ENCODE results near the gene CACNA1I. TPM values are rescaled to one million over a fixed set of nuclear protein-coding genes. Genes with fewer than 3 reads are reported as not detected.
A peak's percentile ranks its signal among the peaks of the same experiment; 100 is the strongest.

CACNA1I gene
- polyA plus RNA-seq, 3 donors: 0.01 to 0.31 (median 0.04) TPM

DNA sequence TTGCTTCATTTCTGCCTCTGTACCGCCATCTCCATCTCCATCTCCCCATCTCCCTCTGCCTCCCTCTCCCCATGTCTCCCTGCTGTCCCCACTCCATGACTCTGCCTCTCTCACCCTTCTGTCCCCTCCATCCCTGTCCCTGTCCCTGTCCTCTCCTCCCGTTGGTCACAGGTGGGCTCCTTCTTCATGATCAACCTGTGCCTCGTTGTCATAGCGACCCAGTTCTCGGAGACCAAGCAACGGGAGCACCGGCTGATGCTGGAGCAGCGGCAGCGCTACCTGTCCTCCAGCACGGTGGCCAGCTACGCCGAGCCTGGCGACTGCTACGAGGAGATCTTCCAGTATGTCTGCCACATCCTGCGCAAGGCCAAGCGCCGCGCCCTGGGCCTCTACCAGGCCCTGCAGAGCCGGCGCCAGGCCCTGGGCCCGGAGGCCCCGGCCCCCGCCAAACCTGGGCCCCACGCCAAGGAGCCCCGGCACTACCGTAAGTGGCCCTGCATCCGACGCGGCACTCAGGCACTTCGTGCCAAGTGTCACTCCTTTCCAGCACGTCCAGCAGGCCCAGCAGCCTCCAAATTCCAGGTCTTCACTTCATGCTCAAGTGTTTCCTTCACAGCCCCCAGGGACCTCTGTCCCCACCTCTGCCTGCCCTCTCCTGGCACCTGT is 76.0 kb downstream of the CACNA1I start:
- no peak for DNase-seq (ENCODE audit: low read depth in 3 of 3, low spot score in 2 of 3)

DNA sequence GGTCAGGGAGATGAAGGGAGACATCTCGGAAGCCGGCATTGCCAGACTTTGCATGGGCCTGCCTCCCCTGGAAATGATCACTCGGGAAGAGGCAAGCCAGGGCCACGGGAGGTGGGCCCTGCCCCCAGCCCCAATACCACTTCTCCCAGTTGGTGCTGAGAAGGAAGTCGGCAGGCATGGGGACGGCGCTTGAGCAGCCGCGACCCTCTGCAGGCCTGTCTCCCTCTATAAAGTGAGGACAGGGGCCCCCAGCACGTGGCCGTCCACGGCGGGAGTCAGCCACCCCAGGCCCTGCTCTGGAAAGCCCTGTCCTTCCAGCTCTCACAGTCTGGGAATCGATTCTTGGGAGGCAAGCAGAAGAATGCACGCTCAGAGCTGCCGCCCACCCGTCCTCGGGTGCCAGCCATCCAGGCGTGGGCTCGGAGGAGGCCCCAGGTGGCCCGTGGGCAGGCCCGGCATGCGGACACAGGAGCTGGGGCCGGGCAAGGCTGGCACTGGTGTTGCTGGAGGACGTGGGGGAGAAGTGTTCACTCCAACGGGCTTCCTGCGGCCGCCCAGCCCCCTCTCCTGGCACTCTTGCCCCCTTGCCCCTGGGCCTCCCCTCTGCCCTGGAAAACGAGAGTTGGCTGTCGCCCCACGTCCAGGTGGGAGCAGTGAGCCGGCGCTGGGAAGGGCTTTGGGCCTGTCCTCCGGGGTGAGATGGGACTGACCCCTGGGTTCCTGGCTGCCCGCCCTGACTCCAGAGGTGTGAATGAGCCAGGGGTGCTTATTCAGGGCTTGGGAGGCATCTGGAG is 77.5 kb downstream of the CACNA1I start:
- no peak for DNase-seq (ENCODE audit: low read depth in 3 of 3, low spot score in 2 of 3)

- DNase-seq (ENCODE audit: low read depth in 3 of 3, low spot score in 2 of 3): no peak
Measured at GRCh38 chr22:39648630-39648950, 78.0 kb downstream of the CACNA1I start.

DNA sequence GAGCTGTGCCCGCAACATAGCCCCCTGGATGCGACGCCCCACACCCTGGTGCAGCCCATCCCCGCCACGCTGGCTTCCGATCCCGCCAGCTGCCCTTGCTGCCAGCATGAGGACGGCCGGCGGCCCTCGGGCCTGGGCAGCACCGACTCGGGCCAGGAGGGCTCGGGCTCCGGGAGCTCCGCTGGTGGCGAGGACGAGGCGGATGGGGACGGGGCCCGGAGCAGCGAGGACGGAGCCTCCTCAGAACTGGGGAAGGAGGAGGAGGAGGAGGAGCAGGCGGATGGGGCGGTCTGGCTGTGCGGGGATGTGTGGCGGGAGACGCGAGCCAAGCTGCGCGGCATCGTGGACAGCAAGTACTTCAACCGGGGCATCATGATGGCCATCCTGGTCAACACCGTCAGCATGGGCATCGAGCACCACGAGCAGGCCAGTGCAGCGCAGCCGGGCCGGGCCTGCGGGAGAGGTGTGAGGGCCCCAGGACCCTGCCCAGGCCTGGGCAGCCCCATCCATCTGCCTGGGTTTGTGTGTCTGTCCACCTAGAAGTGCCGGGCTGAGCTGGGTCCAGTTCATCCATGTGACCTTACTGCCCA is 79.0 kb downstream of the CACNA1I start:
- no peak for DNase-seq (ENCODE audit: low read depth in 3 of 3, low spot score in 2 of 3)

DNA sequence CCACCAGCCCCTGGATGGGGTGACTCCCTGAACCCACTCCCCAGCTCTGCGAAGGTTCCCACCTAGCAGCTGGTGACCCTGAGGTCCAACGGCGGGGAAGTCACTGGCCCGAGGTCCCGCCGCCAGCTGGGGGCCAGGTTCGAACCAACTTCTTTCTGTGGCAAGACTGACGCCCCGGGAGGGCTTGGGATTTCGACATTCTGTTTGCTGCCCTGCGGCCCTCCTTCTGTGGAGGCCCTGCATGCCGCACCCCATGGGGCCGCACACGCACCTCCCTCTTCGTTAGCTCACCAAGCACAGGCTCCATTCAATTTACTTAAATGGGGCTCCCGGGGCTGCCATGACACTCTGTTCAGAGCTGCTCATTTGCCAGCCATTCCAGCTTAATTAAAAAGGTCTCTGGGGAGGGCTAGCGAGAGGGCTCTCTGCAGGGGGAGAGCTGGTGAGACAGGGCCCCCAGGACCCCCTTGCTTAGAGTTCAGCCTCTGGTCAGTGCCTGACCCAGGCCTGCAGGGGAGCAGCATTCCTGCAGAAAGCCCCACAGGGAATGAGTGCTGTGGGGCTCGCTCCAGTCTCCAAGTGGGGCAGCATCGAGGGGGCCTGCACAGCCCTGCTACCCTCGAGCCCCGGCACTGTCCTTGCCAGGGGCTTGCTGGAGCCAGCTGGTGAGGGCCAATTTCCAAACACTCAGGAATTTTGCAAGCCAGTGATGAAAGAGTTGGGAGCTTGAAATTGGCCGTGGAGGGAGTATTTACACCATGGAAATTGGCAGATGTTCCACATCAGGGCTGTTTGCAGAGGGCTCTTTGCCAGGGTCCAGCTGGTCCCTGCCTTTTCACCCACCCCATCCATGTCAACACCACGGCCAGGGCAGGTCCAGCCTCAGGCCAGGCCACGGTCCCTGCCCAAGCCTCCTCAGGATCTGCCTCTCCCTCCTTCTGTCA is 80.8 kb downstream of the CACNA1I start:
- DNase-seq (ENCODE audit: low read depth in 3 of 3, low spot score in 2 of 3): no peak

GRCh38 chr22:39652990-39653786 is 82.6 kb downstream of the CACNA1I start:
- no peak for DNase-seq (ENCODE audit: low read depth in 3 of 3, low spot score in 2 of 3)

- no peak for DNase-seq (ENCODE audit: low read depth in 3 of 3, low spot score in 2 of 3)
Measured at GRCh38 chr22:39653787-39654077, 83.2 kb downstream of the CACNA1I start.

DNA sequence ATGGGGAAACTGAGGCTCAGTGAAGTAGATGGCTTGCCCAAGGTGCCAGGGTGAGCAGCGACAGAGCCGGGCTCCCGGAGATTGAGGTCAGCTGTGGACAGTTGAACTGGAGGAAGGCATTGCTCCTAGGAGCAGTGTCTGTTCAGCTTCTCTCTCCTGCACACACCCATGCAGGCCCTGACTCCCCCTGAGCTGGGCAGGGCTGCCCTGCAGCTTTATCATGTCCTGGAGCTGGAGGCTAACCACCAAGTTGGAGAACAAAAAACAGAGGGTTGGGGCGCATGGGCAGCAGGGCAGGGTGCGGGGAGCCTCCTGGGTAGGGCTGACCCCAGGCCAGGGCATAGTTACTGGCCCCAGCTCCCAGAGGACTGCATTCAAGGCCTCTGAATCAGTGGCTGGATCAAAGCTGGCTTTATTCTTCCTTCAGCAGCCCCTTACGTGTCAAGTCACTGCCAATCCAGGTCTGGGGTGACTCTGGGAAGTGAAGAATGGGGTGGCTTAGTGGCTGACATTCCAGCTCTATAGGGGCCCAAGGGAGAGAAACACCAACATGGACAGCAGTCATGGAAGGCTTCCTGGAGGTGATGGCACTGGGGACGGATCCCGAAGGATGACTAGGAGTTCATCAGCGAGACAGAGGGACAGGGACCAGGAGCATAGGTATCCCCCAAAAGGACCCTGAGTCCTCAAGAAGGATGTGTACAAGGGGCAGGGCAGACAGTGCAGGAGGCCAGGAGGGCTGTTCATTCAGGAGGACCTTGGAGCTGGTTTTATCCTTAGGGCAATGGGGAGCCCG is 83.8 kb downstream of the CACNA1I start:
- DNase-seq (ENCODE audit: low read depth in 3 of 3, low spot score in 2 of 3): no peak

GRCh38 chr22:39655004-39655579 is 84.5 kb downstream of the CACNA1I start:
- DNase-seq (ENCODE audit: low read depth in 3 of 3, low spot score in 2 of 3): no peak

DNA sequence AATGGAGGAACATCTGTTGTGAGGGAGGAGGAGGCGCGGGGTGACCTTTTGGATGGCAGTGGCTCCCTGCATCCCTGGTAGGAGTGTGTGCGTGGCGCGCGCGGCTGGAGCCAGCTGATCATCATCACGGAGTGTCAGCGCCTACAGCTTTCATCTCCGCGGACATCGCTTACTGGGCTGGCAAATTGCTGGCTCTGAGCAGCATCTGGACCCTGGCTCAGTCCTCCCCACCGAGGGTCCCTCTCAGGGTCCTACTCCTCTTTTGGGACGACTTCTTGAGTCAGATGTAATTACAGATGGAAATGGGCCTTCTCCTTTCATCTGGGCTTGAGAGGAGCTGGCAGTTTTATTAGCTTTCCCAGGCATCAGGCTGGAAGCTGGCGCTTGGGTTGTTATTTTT is 85.3 kb downstream of the CACNA1I start:
- peak in 1 of 3 donors; percentile 23 for DNase-seq (ENCODE audit: low read depth in 3 of 3, low spot score in 2 of 3)

GRCh38 chr22:39656495-39657490 is 86.2 kb downstream of the CACNA1I start:
- no peak for DNase-seq (ENCODE audit: low read depth in 3 of 3, low spot score in 2 of 3)

GRCh38 chr22:39658367-39658766 is 87.8 kb downstream of the CACNA1I start:
- no peak for DNase-seq (ENCODE audit: low read depth in 3 of 3, low spot score in 2 of 3)

GRCh38 chr22:39658806-39659463 is 88.4 kb downstream of the CACNA1I start:
- no peak for DNase-seq (ENCODE audit: low read depth in 3 of 3, low spot score in 2 of 3)

- DNase-seq (ENCODE audit: low read depth in 3 of 3, low spot score in 2 of 3): no peak
Measured at GRCh38 chr22:39661501-39661841, 90.9 kb downstream of the CACNA1I start.

DNA sequence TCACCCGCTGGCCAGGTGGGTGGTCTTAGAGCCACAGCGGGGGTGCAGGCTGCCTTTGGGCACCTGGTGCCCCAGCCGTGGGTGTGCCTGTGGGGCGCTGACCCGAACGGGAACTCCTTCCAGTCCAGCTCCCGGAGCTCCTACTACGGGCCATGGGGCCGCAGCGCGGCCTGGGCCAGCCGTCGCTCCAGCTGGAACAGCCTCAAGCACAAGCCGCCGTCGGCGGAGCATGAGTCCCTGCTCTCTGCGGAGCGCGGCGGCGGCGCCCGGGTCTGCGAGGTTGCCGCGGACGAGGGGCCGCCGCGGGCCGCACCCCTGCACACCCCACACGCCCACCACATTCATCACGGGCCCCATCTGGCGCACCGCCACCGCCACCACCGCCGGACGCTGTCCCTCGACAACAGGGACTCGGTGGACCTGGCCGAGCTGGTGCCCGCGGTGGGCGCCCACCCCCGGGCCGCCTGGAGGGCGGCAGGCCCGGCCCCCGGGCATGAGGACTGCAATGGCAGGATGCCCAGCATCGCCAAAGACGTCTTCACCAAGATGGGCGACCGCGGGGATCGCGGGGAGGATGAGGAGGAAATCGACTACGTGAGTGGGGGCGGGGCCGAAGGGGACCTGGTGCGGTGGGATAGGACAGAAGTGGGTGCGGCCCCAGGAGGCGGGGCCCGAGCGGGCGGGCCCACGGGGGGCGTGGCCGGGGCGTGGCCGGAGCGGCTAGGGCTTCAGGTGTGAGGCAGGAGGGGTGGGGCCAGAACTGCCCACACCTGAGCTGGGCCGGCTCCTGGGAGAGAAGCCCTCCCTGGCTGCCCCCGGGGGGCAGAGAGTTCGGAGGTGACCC is 91.5 kb downstream of the CACNA1I start:
- DNase-seq (ENCODE audit: low read depth in 3 of 3, low spot score in 2 of 3): no peak

GRCh38 chr22:39662686-39663052 is 92.1 kb downstream of the CACNA1I start:
- no peak for DNase-seq (ENCODE audit: low read depth in 3 of 3, low spot score in 2 of 3)

DNA sequence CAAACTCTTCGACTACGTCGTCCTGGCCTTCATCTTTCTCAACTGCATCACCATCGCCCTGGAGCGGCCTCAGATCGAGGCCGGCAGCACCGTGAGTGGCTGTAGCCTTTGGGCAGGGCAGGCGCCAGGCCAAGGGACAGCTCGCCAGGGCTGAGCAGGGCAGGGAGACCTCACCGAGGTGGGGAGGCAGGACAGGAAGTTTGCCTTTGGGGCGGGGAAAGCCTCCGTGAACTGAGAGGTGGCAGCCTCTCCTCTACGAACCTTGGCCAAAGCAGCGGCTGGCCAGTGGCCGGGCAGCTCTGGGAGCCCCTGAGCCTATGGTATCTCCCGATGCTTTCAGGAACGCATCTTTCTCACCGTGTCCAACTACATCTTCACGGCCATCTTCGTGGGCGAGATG is 93.2 kb downstream of the CACNA1I start:
- no peak for DNase-seq (ENCODE audit: low read depth in 3 of 3, low spot score in 2 of 3)
